PC-3 (cell line): ENCODE measurements around the gene MRGPRX2. TPM values are rescaled to one million over a fixed set of nuclear protein-coding genes. Genes with fewer than 3 reads are reported as not detected.
A peak's percentile ranks its signal among the peaks of the same experiment; 100 is the strongest.

ENCODE experiments used
- ATAC-seq: fragments of 200-7000 bp; cut with Tn5 transposase; 2 replicates; pipeline ENCODE4 v1.9.1; 2020; ENCODE audit warnings: mild to moderate bottlenecking, moderate library complexity
- BruUV-seq: library from RNA; stranded (reverse); fragments of 400-500 nt; replicated peaks from 2 replicates; lab custom pipeline; 2021; lab: Mats Ljungman, UMichigan
- CTCF ChIA-PET: fragments of 300-600 bp; sonication (Branson Sonifier 250); formaldehyde crosslinking; loops from one replicate; lab custom pipeline; 2022; ENCODE audit warnings: antibody characterized with exemption; lab: Charles Lee
- POLR2A ChIA-PET: fragments of 300-600 bp; sonication (Branson Sonifier 250); formaldehyde crosslinking; loops from one replicate; lab custom pipeline; 2022; ENCODE audit warnings: antibody characterized with exemption; ENCODE audit not compliant: unreplicated experiment; lab: Charles Lee
- DNase-seq: peaks from one replicate; pipeline ENCODE4 v3.0.0-alpha.2; 2015
- H2AFZ ChIP-seq: fragments of 300-600 bp; sonication (generic); 2 replicates; pipeline ENCODE4 v1.6.0; 2016; ENCODE audit warnings: antibody characterized with exemption, low read length
- H3F3A ChIP-seq: fragments of 300-600 bp; sonication (generic); one replicate; pipeline ENCODE4 v1.6.0; 2017; ENCODE audit warnings: antibody characterized with exemption, low read length, control low read depth, mild to moderate bottlenecking; ENCODE audit not compliant: unreplicated experiment
- H3K27ac ChIP-seq: fragments of 300-600 bp; sonication (generic); 2 replicates; pipeline ENCODE4 v1.5.1; 2016; ENCODE audit warnings: mild to moderate bottlenecking, low read length
- H3K27me3 ChIP-seq: fragments of 300-600 bp; sonication (generic); 2 replicates; pipeline ENCODE4 v1.6.1; 2016; ENCODE audit warnings: low read length, mixed read lengths
- H3K36me3 ChIP-seq: fragments of 300-600 bp; sonication (generic); 2 replicates; pipeline ENCODE4 v1.6.1; 2016; ENCODE audit warnings: low read depth, mixed run types, low read length, mixed read lengths
- H3K4me1 ChIP-seq: fragments of 300-600 bp; sonication (generic); 2 replicates; pipeline ENCODE4 v1.5.1; 2016; ENCODE audit warnings: low read length; ENCODE audit not compliant: insufficient read depth
- H3K4me2 ChIP-seq: fragments of 300-600 bp; sonication (generic); 2 replicates; pipeline ENCODE4 v1.6.0; 2016; ENCODE audit warnings: low read length
- H3K4me3 ChIP-seq: fragments of 300-600 bp; sonication (generic); 2 replicates; pipeline ENCODE4 v1.5.1; 2016; ENCODE audit warnings: mild to moderate bottlenecking, low read length, mixed read lengths
- H3K79me2 ChIP-seq: fragments of 300-600 bp; sonication (generic); 2 replicates; pipeline ENCODE4 v1.6.1; 2017; ENCODE audit warnings: low read length, mixed read lengths
- H3K9ac ChIP-seq: fragments of 300-600 bp; sonication (generic); 2 replicates; pipeline ENCODE4 v1.6.0; 2016; ENCODE audit warnings: mild to moderate bottlenecking, low read length
- H3K9me2 ChIP-seq: fragments of 300-600 bp; sonication (generic); replicated peaks from 2 replicates; pipeline ENCODE4 v1.6.1; 2016; ENCODE audit warnings: mixed run types, low read length, mixed read lengths
- H3K9me3 ChIP-seq: fragments of 300-600 bp; sonication (generic); 2 replicates; pipeline ENCODE4 v1.6.1; 2016; ENCODE audit warnings: low read length, mixed read lengths
- H4K20me1 ChIP-seq: fragments of 300-600 bp; sonication (generic); 2 replicates; pipeline ENCODE4 v1.6.1; 2016; ENCODE audit warnings: low read length, mixed read lengths
- CTCF ChIP-seq: fragments of 300-600 bp; sonication (generic); conservative IDR thresholded peaks from 2 replicates; pipeline ENCODE4 v1.5.1; 2017; ENCODE audit warnings: antibody characterized with exemption, low read depth, mild to moderate bottlenecking, low read length
- EZH2 ChIP-seq: fragments of 300-600 bp; sonication (generic); IDR thresholded peaks from one replicate; pipeline ENCODE4 v1.6.1; 2017; ENCODE audit warnings: antibody characterized with exemption, mild to moderate bottlenecking, low read length; ENCODE audit not compliant: unreplicated experiment
- EZH2phosphoT487 ChIP-seq: fragments of 300-600 bp; sonication (generic); IDR thresholded peaks from 2 replicates; pipeline ENCODE4 v1.6.1; 2018; ENCODE audit warnings: mild to moderate bottlenecking, antibody characterized with exemption, low read length, borderline replicate concordance
- intact Hi-C: fragments of 100-400 bp; cut with micrococcal nuclease; formaldehyde crosslinking; loops from 2 replicates; pipeline ENCODE4 v1.9.0; 2023
- total RNA-seq: library from RNA; depleted of rRNA; stranded (reverse); fragments of >200 nt; gene quantifications from 2 replicates; pipeline ENCODE4 v1.2.3, GENCODE V29; 2014

Gene MRGPRX2
- total RNA-seq, 1 experiment from 2014 or later = not detected

DNA sequence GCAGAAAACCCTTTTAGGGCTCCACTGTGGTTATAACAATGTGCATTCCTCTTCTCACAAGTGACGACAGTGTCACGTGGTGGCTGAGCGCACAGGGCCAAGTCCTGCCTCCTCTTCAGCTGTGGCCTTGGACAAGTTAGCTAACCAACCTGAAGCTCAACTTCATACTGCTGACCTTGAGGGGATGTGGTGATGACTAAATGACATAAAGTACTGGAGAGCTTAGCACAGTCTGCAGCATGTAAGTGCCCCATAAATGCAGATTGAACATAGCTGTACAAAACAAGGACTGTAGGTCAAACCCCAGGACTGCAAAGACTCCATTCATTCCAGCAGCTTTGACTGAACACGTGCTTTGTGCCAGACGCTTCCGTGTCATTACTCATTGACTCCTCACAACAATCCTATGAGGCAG lies 20.1 kb upstream of the MRGPRX2 start:
- no peaks in the 10 kb centered on the region for H4K20me1 ChIP-seq
- no peaks in the 10 kb centered on the region for H3K79me2 ChIP-seq
- H3K36me3 ChIP-seq = no peaks in the 10 kb centered on the region
- intact Hi-C loops = loop anchor here (2.0 kb wide), 1 partner anchor 22 kb away; no protein-coding TSS in a partner anchor
- ATAC-seq = peak; percentile 51
- TF ChIP-seq CTCF (no peak), EZH2 (no peak), EZH2phosphoT487 (no peak)
- no peaks in the 10 kb centered on the region for H3K9me2 ChIP-seq
- H3K4me1 ChIP-seq = peaks cover 43% of the 10 kb centered on the region
- no TSS peak for BruUV-seq
- H3K4me2 ChIP-seq = peak overlapping the region; percentile 79
- H3K27me3 ChIP-seq = no peaks in the 10 kb centered on the region
- no peak overlapping the region for H3K4me3 ChIP-seq
- ChIA-PET POLR2A (interaction anchor here (0.6 kb wide), 1 partner anchor 197 kb away, joined by 4 read pairs; no protein-coding TSS in a partner anchor), CTCF (interaction anchor here (0.6 to 2.1 kb wide), 2 partner anchors 10 to 135 kb away, joined by 3 to 8 read pairs; no protein-coding TSS in a partner anchor)
- H3F3A ChIP-seq = peaks cover 4% of the 10 kb centered on the region
- no peak overlapping the region for H2AFZ ChIP-seq
- H3K27ac ChIP-seq = peak overlapping the region; percentile 100
- H3K9ac ChIP-seq = peak overlapping the region; percentile 85
- peak; percentile 95 for DNase-seq
- no peaks in the 10 kb centered on the region for H3K9me3 ChIP-seq

GRCh38 chr11:19079643-19080440 lies 19.3 kb upstream of the MRGPRX2 start:
- H3K27ac ChIP-seq = peak overlapping the region; percentile 100
- TSS peak; percentile 77 for BruUV-seq

More at GRCh38 chr11:19079643-19080440, 19.3 kb upstream of the MRGPRX2 start:
- Histone ChIP-seq H3K9me3 (no peaks in the 10 kb centered on the region), H3F3A (peaks cover 4% of the 10 kb centered on the region), H2AFZ (no peak overlapping the region), H3K79me2 (no peaks in the 10 kb centered on the region), H3K4me2 (peak overlapping the region; percentile 79), H3K9me2 (no peaks in the 10 kb centered on the region), H3K27me3 (no peaks in the 10 kb centered on the region), H3K4me1 (peaks cover 43% of the 10 kb centered on the region), H4K20me1 (no peaks in the 10 kb centered on the region), H3K36me3 (no peaks in the 10 kb centered on the region), H3K9ac (peak overlapping the region; percentile 85), H3K4me3 (peak overlapping the region; percentile 45; the same call in 1 of the 2 replicates)
- peak; percentile 96 for DNase-seq
- intact Hi-C loops = loop anchor here (2.0 to 10.0 kb wide), 3 partner anchors 23 to 162 kb away; partner anchors contain the start of gene E2F8
- POLR2A ChIA-PET = interaction anchor here (0.6 to 0.7 kb wide), 5 partner anchors 69 to 1317 kb away, joined by 3 to 4 read pairs (median 3); no protein-coding TSS in a partner anchor
- no peak for TF ChIP-seq CTCF
- no peak for TF ChIP-seq EZH2phosphoT487
- TF ChIP-seq EZH2 = no peak
- CTCF ChIA-PET = interaction anchor here (0.6 to 2.1 kb wide), 4 partner anchors 9 to 165 kb away, joined by 3 to 8 read pairs (median 4); partner anchors contain the start of gene ZDHHC13
- peak; percentile 73 for ATAC-seq
